Measurements from ENCODE around the gene KREMEN2.
"Not testable (repeated sequence)": the region's sequence is repeated elsewhere in the genome, so short reads cannot be mapped to it uniquely, and the experiment has no call there.

KREMEN2 gene

DNA sequence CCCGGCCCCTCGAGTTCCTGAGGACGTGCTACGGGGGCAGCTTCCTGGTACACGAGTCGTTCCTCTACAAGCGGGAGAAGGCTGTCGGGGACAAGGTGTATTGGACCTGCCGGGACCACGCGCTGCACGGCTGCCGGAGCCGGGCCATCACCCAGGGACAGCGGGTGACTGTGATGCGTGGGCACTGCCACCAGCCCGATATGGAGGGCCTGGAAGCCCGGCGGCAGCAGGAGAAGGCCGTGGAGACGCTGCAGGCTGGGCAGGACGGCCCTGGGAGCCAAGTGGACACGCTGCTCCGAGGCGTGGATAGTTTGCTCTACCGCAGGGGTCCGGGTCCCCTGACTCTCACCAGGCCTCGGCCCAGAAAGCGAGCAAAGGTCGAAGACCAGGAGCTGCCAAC is 30.9 kb upstream of the KREMEN2 start:
- H3K9me3 Mint-ChIP-seq (ENCODE audit: low read depth) = no peaks in the 10 kb centered on the region
- H3K27me3 Mint-ChIP-seq = no peaks in the 10 kb centered on the region
- H3K4me3 Mint-ChIP-seq = no peak overlapping the region
- H3K36me3 Mint-ChIP-seq = peaks cover 2% of the 10 kb centered on the region
- no peaks in the 10 kb centered on the region for H3K4me1 Mint-ChIP-seq (ENCODE audit: low read depth)
- H3K27ac Mint-ChIP-seq = no peak overlapping the region

DNA sequence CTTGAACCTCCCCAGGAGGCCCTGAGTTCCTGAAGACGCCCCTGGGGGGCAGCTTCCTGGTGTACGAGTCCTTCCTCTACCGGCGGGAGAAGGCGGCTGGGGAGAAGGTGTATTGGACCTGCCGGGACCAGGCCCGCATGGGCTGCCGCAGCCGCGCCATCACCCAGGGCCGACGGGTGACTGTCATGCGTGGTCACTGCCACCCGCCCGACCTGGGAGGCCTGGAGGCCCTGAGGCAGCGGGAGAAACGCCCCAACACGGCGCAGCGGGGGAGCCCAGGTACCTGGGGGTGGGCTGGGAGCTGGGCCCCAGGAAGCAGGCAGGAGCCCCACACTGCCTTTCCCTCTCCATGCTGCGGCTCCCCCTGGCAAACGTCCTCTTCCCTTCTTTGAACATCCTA is 30.4 kb upstream of the KREMEN2 start:
- peaks cover 2% of the 10 kb centered on the region for H3K36me3 Mint-ChIP-seq
- no peaks in the 10 kb centered on the region for H3K27me3 Mint-ChIP-seq
- H3K4me3 Mint-ChIP-seq = no peak overlapping the region
- H3K9me3 Mint-ChIP-seq (ENCODE audit: low read depth) = no peaks in the 10 kb centered on the region
- H3K27ac Mint-ChIP-seq = no peak overlapping the region
- no peaks in the 10 kb centered on the region for H3K4me1 Mint-ChIP-seq (ENCODE audit: low read depth)

DNA sequence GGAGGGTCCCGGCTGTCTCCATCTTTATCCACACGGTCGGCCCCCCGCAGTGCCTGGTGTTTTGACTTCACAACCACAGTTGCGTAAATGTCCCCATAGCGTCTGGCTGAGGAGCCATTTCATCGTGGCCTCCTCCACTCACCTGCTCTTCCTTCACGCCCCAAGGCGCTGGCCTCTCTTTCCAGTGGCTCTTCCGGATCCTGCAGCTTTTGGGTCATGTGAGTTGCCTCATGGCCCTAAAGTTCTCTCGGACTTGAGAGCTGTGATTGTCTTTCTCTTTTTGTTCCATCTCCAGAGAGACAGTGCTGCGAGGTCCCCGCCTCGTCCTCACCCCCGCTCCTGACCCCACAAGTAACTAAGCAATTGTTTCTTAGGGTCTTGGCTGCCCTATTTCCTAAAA is 29.6 kb upstream of the KREMEN2 start:
- no peaks in the 10 kb centered on the region for H3K27me3 Mint-ChIP-seq
- H3K4me1 Mint-ChIP-seq (ENCODE audit: low read depth) = no peaks in the 10 kb centered on the region
- H3K4me3 Mint-ChIP-seq = no peak overlapping the region
- no peak overlapping the region for H3K27ac Mint-ChIP-seq
- H3K36me3 Mint-ChIP-seq = peaks cover 2% of the 10 kb centered on the region
- no peaks in the 10 kb centered on the region for H3K9me3 Mint-ChIP-seq (ENCODE audit: low read depth)

DNA sequence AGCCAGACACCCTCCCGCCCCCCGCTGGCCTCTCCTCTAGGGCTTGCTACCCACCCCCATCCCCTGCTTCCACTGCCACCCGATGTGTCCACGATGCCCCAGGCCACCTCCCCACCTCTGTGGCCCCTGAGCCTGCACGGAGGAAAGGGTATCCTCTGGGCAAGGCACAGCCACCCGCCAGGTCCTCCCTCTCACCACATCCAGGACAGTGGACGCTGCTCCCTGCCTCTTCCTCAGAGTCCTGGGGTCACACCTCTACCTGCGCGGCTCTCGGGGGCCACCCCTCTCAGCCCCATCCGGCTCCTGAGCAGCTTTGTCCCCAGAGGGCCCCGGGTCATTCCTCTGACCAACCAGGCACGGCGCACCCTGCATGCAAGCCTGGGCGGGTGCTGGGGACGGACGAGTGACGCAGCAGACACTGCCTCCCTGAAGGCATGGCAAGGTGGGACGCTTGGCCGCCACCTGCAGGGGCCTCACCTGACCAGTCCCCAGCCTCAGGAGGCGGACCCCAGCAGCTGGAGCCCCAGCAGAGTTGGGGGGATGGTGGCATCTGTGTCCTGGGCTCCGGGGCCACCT is 27.6 kb upstream of the KREMEN2 start:
- peaks cover 2% of the 10 kb centered on the region for H3K36me3 Mint-ChIP-seq
- no peaks in the 10 kb centered on the region for H3K27me3 Mint-ChIP-seq

DNA sequence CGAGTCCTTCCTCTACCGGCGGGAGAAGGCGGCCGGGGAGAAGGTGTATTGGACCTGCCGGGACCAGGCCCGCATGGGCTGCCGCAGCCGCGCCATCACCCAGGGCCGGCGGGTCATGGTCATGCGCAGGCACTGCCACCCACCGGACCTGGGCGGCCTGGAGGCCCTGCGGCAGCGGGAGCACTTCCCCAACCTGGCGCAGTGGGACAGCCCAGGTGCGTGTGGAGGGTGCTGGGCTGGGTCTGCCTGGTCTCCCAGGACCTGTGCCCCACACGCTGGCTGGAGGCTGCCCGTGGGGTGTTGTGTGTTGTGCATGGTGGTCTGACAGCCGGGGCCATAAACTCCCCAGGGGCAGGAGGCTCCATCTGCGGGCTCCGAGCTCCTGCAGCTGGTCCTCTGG is 26.9 kb upstream of the KREMEN2 start:
- no peaks in the 10 kb centered on the region for H3K27me3 Mint-ChIP-seq
- no peak overlapping the region for H3K4me3 Mint-ChIP-seq
- peaks cover 2% of the 10 kb centered on the region for H3K36me3 Mint-ChIP-seq
- no peaks in the 10 kb centered on the region for H3K4me1 Mint-ChIP-seq (ENCODE audit: low read depth)
- no peak overlapping the region for H3K27ac Mint-ChIP-seq
- no peaks in the 10 kb centered on the region for H3K9me3 Mint-ChIP-seq (ENCODE audit: low read depth)

More for the DNA sequence above, 27.6 kb upstream of the KREMEN2 start:
- H3K27ac Mint-ChIP-seq = no peak overlapping the region
- no peak overlapping the region for H3K4me3 Mint-ChIP-seq
- no peaks in the 10 kb centered on the region for H3K9me3 Mint-ChIP-seq (ENCODE audit: low read depth)
- H3K4me1 Mint-ChIP-seq (ENCODE audit: low read depth) = no peaks in the 10 kb centered on the region

DNA sequence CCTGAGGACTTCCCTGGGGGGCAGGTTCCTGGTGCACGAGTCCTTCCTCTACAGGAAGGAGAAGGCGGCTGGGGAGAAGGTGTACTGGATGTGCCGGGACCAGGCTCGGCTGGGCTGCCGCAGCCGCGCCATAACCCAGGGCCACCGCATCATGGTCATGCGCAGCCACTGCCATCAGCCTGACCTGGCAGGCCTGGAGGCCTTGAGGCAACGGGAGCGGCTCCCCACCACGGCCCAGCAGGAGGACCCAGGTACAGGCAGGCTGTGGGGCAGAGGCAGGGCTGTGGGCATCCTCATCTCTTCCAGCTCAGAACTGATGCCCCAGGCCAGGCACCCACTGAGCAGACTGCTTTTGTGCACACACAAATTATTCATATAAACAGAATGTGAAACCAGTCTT is 25.9 kb upstream of the KREMEN2 start:
- Mint-ChIP-seq H3K9me3 (ENCODE audit: low read depth) (no peaks in the 10 kb centered on the region), H3K36me3 (peaks cover 4% of the 10 kb centered on the region), H3K4me3 (no peak overlapping the region), H3K27ac (no peak overlapping the region), H3K27me3 (no peaks in the 10 kb centered on the region), H3K4me1 (ENCODE audit: low read depth) (no peaks in the 10 kb centered on the region)

DNA sequence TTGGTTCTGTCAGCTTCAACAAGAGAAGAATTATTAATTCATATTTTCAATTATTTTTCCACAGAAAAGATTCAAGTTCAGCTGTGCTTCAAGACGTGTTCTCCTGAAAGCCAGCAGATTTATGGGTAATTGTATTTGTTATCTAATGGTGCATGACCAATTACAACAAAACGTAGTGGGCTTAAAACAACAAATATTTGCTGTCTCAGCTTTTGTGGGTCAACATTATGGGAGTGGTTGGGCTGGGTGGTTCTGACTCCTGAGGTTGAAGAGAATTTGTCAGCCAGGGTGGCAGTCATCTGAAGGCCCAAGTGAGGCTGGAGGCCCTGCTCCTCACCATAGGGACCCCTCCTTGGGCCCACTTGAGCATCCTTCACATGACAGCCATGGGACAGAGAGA is 24.1 kb upstream of the KREMEN2 start:
- Mint-ChIP-seq H3K4me1 (ENCODE audit: low read depth) (no peaks in the 10 kb centered on the region), H3K27me3 (no peaks in the 10 kb centered on the region)

DNA sequence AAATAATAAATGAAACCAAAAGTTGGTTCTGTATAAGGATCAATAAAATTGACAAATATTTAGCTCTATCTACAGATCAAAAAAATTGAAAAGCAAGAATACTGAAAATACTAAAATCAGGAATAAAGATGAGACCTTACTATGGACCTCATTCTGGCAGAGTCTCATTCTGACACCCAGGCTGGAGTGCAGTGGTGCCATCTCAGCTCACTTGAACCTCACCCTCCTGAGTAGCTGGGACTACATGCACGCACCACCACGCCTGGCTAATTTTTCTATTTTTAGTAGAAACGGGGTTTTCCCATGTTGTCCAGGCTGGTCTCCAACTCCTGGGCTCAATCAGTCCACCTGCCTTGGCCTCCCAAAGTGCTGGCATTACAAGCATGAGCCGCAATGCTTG is 22.0 kb upstream of the KREMEN2 start:
- Mint-ChIP-seq H3K9me3 (ENCODE audit: low read depth) (no peaks in the 10 kb centered on the region), H3K27me3 (no peaks in the 10 kb centered on the region), H3K4me1 (ENCODE audit: low read depth) (no peaks in the 10 kb centered on the region), H3K27ac (no peak overlapping the region), H3K4me3 (no peak overlapping the region), H3K36me3 (peaks cover 3% of the 10 kb centered on the region)

More for the DNA sequence above, 24.1 kb upstream of the KREMEN2 start:
- Mint-ChIP-seq H3K4me3 (no peak overlapping the region), H3K27ac (no peak overlapping the region), H3K36me3 (peaks cover 2% of the 10 kb centered on the region), H3K9me3 (ENCODE audit: low read depth) (no peaks in the 10 kb centered on the region)

DNA sequence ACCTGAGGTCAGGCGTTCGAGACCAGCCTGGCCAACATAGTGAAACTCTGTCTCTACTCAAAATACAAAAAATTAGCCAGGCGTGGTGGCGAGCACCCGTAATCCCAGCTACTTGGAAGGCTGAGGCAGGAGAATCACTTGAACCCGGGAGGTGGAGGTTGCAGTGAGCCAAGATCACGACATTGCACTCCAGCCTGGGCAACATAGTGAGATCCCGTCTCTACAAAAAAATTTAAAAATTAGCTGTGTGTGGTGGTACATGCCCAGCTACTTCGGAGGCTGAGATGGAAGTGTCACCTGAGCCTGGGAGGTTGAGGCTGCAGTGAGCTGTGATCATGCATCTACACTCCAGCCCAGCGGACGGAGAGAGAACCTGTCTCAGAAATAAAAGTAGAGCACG is 20.4 kb upstream of the KREMEN2 start:
- not testable (repeated sequence) for H3K27me3 Mint-ChIP-seq; H3K9me3 Mint-ChIP-seq (ENCODE audit: low read depth); H3K4me1 Mint-ChIP-seq (ENCODE audit: low read depth); H3K27ac Mint-ChIP-seq; H3K4me3 Mint-ChIP-seq; H3K36me3 Mint-ChIP-seq

DNA sequence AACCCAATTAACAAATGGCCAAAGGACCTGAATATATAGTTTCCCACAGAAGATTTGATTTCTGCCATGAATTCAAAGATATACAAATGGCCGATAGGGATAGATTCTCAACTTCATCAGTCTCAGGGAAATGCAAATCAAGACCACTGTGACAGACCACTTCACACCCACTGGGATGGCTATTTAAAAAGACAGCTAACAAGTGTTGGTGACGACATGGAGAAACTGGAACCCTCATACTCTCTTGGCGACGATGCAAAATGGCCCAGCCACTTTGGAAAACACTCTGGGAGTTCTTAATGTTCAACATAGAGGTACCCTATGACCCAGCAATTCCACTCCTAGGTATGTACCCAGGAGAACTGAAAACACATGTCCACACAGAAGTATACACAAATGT is 17.4 kb upstream of the KREMEN2 start:
- H3K9me3 Mint-ChIP-seq (ENCODE audit: low read depth) = no peaks in the 10 kb centered on the region
- H3K27me3 Mint-ChIP-seq = no peaks in the 10 kb centered on the region
- no peaks in the 10 kb centered on the region for H3K4me1 Mint-ChIP-seq (ENCODE audit: low read depth)
- peaks cover 4% of the 10 kb centered on the region for H3K36me3 Mint-ChIP-seq
- no peak overlapping the region for H3K4me3 Mint-ChIP-seq
- H3K27ac Mint-ChIP-seq = no peak overlapping the region

DNA sequence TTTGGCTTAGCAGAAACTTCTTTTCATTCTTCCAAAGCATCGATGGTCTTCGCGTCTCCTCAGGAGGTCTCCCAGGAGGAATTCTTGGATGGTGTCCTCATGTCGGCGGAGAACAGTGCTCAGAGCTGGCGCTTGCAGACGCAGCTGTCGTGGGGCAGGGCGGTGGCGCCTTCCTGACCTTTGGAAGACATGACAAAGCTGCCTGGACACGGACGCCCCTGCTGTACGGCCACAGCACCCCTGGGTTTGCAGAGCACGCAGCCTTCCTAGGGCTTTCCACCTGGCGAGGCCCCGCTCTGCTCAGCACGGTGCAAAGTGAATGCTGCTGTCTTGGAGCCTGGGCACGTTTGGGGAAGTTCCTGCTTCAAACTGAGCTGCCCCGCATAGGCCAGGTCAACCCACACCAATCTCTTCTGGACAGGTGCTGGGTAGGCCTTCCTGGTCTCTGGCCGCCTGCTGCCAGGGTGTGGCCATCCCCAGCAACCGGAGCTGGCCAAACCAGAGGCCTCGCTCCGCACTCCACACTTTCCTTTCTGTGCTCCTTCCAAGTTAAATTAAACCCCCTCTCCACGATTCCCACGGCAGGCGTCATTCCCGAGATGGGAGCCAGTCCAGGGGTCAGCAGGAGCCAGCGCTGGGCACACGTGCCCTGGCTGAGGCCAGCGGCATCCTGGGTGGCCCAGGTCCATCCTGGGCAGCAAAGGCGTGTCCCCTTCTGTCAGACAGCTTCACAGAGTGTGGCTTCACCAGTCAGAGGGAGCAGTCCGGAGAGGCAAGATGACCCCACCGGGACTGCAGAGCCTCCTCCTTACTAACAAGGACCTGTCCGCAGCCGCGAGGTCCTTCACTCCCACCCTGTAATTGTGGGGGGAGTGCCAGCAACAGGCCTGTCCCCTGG is 15.0 kb upstream of the KREMEN2 start:
- Mint-ChIP-seq H3K27me3 (no peaks in the 10 kb centered on the region), H3K4me1 (ENCODE audit: low read depth) (no peaks in the 10 kb centered on the region), H3K27ac (no peak overlapping the region), H3K4me3 (no peak overlapping the region), H3K36me3 (peaks cover 3% of the 10 kb centered on the region), H3K9me3 (ENCODE audit: low read depth) (no peaks in the 10 kb centered on the region)

DNA sequence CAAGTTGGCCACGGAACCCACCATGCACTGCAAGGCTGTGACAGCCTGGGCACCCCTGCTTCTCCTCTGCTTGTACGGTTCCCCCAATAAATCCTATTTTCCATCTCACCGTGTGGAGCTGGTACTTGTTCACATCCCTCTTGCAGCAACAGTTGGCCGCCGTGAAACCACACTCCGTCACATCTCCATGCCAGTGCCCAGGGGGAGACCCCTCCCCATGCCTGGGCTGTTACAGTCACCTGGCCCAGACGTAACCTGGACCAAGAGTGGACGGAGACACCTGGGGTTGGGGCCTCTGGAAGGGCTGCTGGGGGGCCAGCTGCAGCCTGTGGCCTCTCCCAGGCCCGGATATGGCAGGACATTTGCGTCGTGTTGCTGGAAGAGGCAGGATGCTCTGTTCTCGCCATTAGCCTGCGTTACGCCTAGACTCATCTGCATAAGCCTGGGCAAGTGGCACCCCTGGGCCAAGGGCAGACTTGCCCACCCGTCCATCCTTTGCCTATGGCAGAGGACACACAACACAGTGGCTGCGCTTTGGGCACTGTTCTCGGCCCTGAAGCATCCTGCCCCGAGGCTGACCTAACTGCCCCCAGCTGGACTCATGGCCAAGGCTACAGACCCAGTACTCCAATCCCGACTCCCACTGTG is 14.2 kb upstream of the KREMEN2 start:
- no peaks in the 10 kb centered on the region for H3K4me1 Mint-ChIP-seq (ENCODE audit: low read depth)
- no peaks in the 10 kb centered on the region for H3K27me3 Mint-ChIP-seq
- no peaks in the 10 kb centered on the region for H3K9me3 Mint-ChIP-seq (ENCODE audit: low read depth)
- no peak overlapping the region for H3K4me3 Mint-ChIP-seq
- no peak overlapping the region for H3K27ac Mint-ChIP-seq
- H3K36me3 Mint-ChIP-seq = peaks cover 3% of the 10 kb centered on the region

DNA sequence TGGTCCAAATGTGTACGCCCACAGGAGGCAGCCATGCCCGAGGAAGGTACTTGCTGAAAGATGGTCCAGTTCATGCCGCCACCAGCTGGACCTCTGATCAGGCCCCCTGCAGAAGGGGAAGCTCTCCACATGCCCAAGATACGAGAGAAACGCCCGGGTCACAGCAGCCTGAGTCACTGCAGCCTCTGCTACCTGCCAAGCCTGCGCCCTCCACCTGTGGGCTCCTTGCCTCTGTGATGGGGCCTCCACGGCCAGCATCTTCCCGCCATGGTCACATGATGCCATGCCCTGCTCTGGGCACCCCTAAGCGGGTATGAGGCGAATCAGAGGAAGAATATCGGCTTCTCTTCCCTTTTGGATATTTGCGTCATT is 13.7 kb upstream of the KREMEN2 start:
- H3K4me1 Mint-ChIP-seq (ENCODE audit: low read depth) = no peaks in the 10 kb centered on the region
- H3K9me3 Mint-ChIP-seq (ENCODE audit: low read depth) = no peaks in the 10 kb centered on the region
- H3K27ac Mint-ChIP-seq = no peak overlapping the region
- H3K27me3 Mint-ChIP-seq = no peaks in the 10 kb centered on the region
- no peak overlapping the region for H3K4me3 Mint-ChIP-seq
- peaks cover 3% of the 10 kb centered on the region for H3K36me3 Mint-ChIP-seq

DNA sequence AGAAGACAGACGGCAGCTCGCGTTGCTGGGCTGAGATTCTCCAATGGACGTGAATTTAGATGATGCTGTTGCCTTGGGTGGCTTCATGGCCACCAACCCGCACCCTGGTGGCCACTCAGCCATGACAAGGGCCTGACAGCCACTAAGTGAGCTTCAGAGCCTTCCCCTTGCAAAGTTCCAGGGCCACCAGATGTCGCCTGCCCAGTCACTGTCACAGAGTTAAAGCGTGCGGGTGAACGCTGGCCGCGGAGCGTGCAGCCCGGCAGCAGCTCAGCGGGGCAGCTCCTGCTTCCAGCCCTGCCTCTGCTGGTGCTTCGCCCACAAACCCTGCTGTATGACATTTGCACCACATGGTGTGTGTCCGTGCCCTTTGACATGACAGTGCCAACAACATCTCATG is 13.3 kb upstream of the KREMEN2 start:
- Mint-ChIP-seq H3K4me3 (no peak overlapping the region), H3K27me3 (no peaks in the 10 kb centered on the region), H3K9me3 (ENCODE audit: low read depth) (no peaks in the 10 kb centered on the region), H3K4me1 (ENCODE audit: low read depth) (no peaks in the 10 kb centered on the region), H3K27ac (no peak overlapping the region), H3K36me3 (peaks cover 3% of the 10 kb centered on the region)

DNA sequence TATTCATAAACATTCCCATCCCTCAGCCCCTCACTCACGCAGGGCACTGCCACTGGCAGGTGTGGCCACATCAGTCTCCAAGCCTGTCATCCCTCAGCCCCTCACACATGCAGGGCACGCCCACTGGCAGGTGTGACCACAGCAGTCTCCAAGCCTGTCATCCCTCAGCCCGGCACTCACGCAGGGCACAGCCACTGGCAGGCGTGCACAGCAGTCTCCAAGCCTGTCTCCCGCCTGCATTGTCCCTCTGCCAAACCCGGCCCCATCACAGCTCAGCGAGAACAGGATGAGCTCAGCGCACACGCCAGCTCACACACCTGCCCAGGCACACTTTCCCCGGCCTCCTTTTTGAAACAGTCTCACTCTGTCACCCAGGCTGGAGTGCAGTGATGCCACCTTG is 11.4 kb upstream of the KREMEN2 start:
- H3K27me3 Mint-ChIP-seq = peaks cover 4% of the 10 kb centered on the region
- H3K4me3 Mint-ChIP-seq = no peak overlapping the region
- H3K9me3 Mint-ChIP-seq (ENCODE audit: low read depth) = no peaks in the 10 kb centered on the region
- no peaks in the 10 kb centered on the region for H3K4me1 Mint-ChIP-seq (ENCODE audit: low read depth)
- H3K27ac Mint-ChIP-seq = no peak overlapping the region
- H3K36me3 Mint-ChIP-seq = no peaks in the 10 kb centered on the region

Data from activated naive CD8-positive, alpha-beta T cell (primary cell).